HG03103 (cell line): Measurements from ENCODE around the gene NUMB.

Source experiments
- ATAC-seq: cut with Tn5 transposase; IDR thresholded peaks from one replicate; pipeline ENCODE4 v1.9.1; 2021; ENCODE audit warnings: low read depth; ENCODE audit not compliant: unreplicated experiment

NUMB gene

GRCh38 chr14:73466861-73467260 lies 8.5 kb upstream of the NUMB start:
- no peak for ATAC-seq

GRCh38 chr14:73465823-73466532 lies 7.6 kb upstream of the NUMB start:
- ATAC-seq, result no peak

DNA sequence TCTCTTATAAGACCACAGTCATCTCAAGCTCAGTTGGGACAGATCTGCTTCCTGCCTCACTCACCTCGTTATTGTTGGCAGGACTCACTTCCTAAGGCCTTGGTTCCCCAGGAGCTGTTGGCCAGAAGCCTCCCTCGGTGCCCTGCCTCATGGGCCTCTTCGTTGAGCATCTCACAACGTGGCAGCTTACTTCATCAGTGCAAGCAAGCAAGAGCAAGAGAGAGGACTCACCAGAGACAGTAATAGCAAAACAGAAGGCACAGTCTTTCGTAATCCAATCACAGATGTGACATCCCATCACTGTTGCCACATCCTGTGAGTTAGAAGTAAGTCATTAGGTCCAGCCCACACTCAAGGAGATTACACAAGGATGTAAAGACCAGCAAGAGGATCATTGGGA lies 5.1 kb upstream of the NUMB start:
- no peak for ATAC-seq

DNA sequence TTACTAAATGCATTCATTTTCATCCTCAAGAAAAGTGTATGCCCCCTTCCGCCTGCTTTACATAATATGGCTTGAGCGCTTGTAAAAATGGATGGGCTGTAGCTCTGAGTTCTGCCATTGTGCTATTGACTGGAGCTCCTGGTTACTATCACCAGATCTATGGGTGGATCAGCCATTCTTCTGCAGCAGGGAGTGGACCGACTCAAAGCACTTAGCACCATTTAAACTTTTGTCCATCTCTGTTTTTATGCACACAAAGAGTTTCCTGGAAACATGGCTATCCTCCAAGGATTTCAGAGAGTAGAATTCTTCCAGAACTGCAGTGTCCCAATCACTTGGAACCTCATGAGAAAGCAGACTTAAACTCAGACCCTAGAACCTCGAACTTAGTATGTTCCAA lies 4.5 kb upstream of the NUMB start:
- ATAC-seq, result no peak

DNA sequence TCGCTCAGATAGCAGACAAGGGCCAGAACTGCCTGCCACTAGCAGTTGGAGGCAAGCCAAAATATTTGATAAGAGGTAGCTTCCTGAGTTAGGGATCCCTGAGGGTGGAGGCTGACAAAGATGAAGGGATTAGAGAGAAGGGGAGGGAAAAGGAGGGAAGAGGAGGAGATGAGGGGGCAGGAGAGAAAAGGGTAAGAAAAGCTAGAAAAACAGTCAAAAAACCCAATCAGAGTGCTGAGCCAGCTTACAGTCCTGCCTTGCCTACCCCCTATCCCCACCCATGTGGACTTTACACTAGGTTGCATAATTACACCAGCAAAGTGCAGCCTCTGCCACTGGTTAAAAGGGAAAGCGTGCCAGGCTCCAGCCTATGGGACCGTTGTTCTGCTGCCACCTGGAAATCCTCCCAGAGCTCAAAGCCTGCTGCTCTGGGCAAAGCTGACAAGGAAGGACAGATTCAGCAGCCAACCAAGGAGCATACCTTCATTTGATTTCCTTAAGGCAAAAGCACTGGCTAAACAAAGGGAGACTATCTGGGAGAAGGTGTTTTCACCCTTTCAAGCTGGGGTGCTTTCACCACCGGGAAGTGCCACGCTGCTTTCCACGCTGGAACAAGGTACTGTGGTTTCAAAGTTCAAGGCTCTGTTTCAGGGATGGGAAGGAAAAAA lies 3.8 kb upstream of the NUMB start:
- ATAC-seq, result no peak

GRCh38 chr14:73461478-73462047 lies 3.2 kb upstream of the NUMB start:
- ATAC-seq, result no peak

- ATAC-seq, result no peak
Observed at GRCh38 chr14:73460691-73461127, 2.4 kb upstream of the NUMB start.

DNA sequence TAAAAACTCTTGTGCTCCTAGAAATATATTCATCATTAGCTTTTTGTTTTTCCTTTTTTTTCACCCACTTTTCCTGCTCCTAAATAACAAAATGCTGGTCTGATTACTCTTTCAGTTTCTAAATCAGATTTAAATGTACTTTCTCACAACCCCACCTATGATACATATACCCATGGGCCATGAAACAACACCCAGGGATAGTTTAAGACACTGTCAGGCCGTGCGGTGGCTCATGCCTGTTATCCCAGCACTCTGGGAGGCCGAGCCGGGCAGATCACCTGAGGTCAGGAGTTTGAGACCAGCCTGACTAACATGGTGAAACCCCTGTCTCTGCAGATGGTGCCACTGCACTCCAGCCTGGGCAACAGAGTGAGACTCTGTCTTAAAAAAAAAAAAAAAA lies 1.6 kb upstream of the NUMB start:
- ATAC-seq, result no peak

DNA sequence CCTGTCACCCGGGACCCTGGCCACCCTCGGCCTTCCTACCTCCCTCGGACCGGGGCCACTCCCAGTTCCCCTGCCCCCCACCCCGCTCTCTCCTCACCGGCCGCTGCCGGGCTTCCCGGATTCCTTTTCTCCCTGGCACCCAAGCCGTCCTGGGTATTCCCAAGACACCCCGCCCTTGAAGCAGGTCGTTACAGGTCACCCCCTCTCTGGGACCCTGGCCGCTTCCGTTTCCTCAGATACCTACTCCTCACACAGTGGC lies 493 bp downstream of the NUMB start:
- peak; percentile 12 for ATAC-seq

DNA sequence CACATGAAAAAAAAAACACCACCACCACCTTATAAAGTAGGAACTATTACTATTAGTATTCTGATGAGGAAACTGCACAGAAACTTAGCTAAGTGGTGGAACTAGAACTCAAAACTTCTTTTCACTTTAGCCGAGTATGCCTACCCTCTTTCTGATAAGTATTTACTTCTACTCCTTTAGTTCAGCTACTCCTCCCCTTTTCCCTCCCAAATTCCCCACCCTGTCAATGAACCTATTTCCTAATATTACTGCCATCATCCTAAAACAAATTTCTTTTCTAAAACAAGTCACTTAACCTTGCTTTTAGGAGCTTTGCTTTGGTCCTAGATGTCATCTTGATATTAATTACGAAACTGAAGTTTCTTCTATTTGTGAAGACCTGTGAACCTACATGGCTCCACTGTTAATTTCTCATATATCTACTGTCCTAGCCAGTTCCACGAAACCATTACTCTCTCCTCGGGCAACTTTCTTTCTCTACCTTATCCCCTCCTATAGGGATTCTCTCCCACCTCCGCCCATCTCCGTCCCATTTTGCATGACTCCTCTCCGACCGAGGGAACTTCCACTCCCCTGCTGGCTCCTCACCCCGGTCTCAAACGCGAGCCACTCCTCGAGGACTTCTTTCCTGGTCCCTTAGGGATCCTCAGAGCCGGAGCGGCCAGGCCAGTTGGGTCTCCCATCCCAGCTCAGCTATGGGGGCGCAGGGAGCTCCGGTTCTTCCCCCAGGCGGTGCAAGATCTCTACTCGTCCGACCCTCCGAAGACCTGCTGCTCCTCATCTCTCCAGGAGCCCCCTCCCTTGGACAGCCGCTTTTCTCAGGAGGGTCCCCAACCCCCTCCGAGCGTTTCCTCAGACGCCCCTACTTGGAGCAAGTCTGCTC lies 1.1 kb downstream of the NUMB start:
- no peak for ATAC-seq

DNA sequence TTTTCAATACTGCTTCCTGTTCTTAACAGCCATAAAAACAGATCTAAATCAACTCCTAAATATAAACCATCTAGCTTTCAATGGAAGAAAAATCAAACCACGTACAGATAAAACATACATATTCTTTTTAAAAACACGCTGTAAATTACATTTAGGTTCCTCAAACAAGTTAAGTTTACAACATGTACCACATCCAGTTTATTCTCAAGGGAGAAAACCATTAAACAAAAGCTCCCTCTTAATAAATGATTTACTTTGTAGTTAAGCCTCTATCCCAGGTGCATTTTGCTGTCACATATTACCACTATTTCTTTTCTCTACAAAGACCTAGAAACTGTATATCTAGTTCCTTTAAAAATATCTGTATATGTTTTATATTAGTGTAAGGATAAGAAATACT lies 3.1 kb downstream of the NUMB start:
- no peak for ATAC-seq

GRCh38 chr14:73452341-73453186 lies 5.8 kb downstream of the NUMB start:
- no peak for ATAC-seq

GRCh38 chr14:73443758-73444157 lies 14.6 kb downstream of the NUMB start:
- ATAC-seq, result no peak

DNA sequence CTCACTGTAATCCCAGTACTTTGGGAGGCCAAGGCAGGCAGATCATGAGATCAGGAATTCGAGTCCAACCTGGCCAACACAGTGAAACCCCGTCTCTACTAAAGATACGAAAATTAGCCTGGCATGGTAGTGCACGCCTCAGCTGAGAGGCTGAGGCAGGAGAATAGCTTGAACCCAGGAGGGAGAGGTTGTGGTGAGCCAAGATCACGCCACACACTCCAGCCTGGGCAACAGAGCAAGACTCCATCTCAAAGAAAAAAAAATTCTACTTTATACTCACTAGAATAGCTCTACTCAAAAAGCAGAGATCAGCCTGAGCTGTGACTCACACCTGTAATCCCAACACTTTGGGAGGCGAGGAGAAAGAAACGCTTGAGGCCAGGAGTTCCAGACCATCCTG lies 17.1 kb downstream of the NUMB start:
- no peak for ATAC-seq

DNA sequence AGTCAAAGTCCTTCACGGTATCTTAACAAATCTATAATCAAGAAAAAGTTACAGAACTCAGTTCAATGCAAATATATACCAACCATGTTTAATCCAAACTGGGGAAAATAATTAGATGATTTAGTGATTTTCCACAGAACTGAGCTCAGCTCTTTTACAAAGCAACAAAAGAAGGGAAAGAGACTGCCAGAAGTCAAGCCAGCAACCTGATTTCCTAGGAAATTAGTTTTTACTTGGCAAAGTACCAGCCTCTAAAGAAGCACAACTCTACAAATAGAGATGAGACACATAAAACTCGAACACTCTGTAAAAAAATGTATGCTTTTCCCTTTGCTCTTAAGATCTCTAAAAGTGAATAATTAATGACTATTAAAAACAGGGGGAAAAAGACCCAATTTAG lies 19.4 kb downstream of the NUMB start:
- no peak for ATAC-seq

DNA sequence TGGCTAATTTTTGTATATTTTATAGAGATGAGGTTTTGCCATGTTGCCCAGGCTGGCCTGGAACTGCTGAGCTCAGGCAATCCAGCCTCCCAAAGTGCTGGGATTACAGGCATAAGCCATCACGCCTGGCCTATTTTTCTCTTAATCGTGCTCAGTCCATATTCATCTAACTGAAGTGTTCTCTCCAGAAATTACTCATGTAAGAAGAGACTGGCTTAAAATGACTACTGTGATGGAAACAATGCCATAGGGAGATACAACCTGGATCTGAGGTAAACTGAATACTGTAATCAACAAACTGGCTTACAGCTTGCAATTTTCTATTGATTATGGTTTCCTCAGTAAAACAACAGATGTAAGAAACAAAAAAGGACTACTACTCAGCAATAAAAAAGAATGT lies 21.1 kb downstream of the NUMB start:
- no peak for ATAC-seq

DNA sequence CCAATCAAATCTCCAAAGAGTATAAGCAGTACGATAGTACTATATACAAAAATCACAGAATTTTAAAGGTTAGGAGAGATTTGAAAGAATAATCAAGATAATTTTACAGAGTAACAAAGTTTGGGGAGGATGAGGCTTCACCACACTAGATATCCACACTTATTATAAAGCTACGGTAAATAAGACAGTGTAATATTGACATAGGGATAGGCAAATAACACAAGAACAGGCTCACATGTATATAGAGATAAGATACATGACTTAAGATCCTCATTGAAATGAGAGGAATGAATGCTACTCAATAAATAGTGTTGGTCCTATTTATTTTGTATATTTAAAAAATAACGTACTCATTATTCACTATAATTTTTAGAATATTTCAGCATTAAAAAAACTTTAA lies 26.2 kb downstream of the NUMB start:
- ATAC-seq, result no peak

DNA sequence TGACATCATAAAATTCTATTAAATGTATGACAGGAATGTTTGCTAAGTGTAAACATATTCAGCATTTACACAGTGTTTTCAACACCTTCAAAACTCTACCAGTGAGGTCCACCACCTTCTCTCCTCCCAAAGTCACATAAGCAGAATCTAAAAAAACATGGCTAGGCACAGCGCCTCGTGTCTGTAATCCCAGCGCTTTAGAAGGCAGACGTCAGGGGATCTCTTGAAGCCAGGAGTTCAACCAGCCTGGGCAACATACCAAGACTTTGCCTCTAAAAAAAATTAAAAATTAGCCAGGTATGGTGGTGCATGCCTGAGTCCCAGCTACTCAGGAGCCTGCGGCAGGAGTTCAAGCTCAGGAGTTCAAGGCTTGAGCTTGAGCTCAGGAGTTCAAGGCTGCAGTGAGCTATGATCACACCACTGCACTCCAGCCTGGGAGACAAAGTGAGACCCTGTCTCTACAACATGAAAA lies 30.0 kb downstream of the NUMB start:
- ATAC-seq, result no peak

GRCh38 chr14:73427516-73428264 lies 30.7 kb downstream of the NUMB start:
- ATAC-seq, result no peak

DNA sequence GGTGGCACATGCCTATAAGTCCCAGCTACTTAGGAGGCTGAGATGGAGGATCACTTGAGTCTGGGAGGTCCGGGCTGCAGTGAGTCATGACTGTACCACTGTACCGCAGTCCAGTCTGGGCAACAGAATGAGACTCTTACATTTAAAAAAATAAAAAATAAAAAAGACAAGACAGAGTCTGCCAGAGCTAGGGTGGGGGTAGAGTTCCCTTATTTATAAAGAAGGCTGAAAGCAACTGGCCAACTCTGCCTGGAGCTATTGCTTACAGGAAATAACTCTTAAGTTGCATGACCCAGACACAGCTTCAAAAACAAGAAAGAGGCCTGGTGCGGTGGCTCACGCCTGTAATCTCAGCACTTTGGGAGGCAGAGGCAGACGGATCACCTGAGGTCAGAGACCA lies 31.5 kb downstream of the NUMB start:
- ATAC-seq, result no peak
